Naive thymus-derived CD4-positive, alpha-beta T cell (primary cell): ENCODE data around the gene DMPK. TPM values are rescaled to one million over a fixed set of nuclear protein-coding genes. Genes with fewer than 3 reads are reported as not detected.
A peak's percentile ranks its signal among the peaks of the same experiment; 100 is the strongest.

ENCODE experiments used
- ATAC-seq: fragments of 150-1000 bp; cut with Tn5 transposase; 2 replicates; pipeline ENCODE4 v1.10.0; 2021; ENCODE audit warnings: mild to moderate bottlenecking, moderate library complexity
- CTCF ChIA-PET: fragments of 350-600 bp; sonication (Branson Sonifier 250); formaldehyde crosslinking; loops from one replicate; lab custom pipeline; 2021; ENCODE audit warnings: antibody characterized with exemption; lab: Charles Lee
- POLR2A ChIA-PET: fragments of 350-600 bp; sonication (Branson Sonifier 250); formaldehyde crosslinking; loops from one replicate; lab custom pipeline; 2021; ENCODE audit warnings: antibody characterized with exemption, inconsistent platforms; lab: Charles Lee
- DNase-seq, 9 donors: peaks; one replicate each; pipeline versions ENCODE4 v3.0.0 to v3.0.0-alpha.2; 2020 to 2022; ENCODE audit warnings: mixed read lengths in 1 of 9
- H3K27ac ChIP-seq: one replicate; pipeline ENCODE4 v1.7.0; 2013; ENCODE audit warnings: mild to moderate bottlenecking, low read depth, low read length, moderate library complexity
- H3K27me3 ChIP-seq, 2 donors: one replicate each; pipeline ENCODE4 v1.7.0; 2013; ENCODE audit warnings: low read length in 2 of 2, mild to moderate bottlenecking in 2 of 2, moderate library complexity in 2 of 2; ENCODE audit not compliant: control insufficient read depth in 2 of 2, insufficient read depth in 2 of 2
- H3K36me3 ChIP-seq, 3 experiments: 1 replicate in 2 of 3; 2 replicates in 1 of 3; pipeline ENCODE4 v1.7.0; 2013; ENCODE audit warnings: low read length in 3 of 3, mild to moderate bottlenecking in 3 of 3, moderate library complexity in 1 of 3; ENCODE audit not compliant: insufficient read depth in 3 of 3, control insufficient read depth in 2 of 3
- H3K4me1 ChIP-seq, 2 donors: one replicate each; pipeline ENCODE4 v1.7.0; 2013; ENCODE audit warnings: low read length in 2 of 2, mild to moderate bottlenecking in 2 of 2, moderate library complexity in 1 of 2; ENCODE audit not compliant: control insufficient read depth in 2 of 2, insufficient read depth in 2 of 2
- H3K4me3 ChIP-seq: 2 replicates; pipeline ENCODE4 v1.7.0; 2013; ENCODE audit warnings: mild to moderate bottlenecking, low read length
- H3K9me3 ChIP-seq, 3 experiments: 1 replicate in 2 of 3; 2 replicates in 1 of 3; pipeline ENCODE4 v1.7.0; 2013; ENCODE audit warnings: low read length in 3 of 3; ENCODE audit not compliant: control insufficient read depth in 2 of 3
- H3K27ac Mint-ChIP-seq, 9 donors: one replicate each; pipeline ENCODE4 v1.8.0; 2020 to 2022; ENCODE audit warnings: mixed read lengths in 9 of 9, mild to moderate bottlenecking in 8 of 9, moderate library complexity in 5 of 9, inconsistent platforms in 2 of 9
- H3K27me3 Mint-ChIP-seq, 5 donors: one replicate each; pipeline ENCODE4 v1.8.0; 2021 to 2022; ENCODE audit warnings: mixed read lengths in 5 of 5, mild to moderate bottlenecking in 1 of 5
- H3K36me3 Mint-ChIP-seq, 5 donors: one replicate each; pipeline ENCODE4 v1.8.0; 2020 to 2022; ENCODE audit warnings: mixed read lengths in 5 of 5, mild to moderate bottlenecking in 3 of 5, inconsistent platforms in 1 of 5
- H3K4me1 Mint-ChIP-seq, 7 donors: one replicate each; pipeline ENCODE4 v1.8.0; 2020 to 2022; ENCODE audit warnings: mixed read lengths in 7 of 7, mild to moderate bottlenecking in 3 of 7, inconsistent platforms in 1 of 7
- H3K4me3 Mint-ChIP-seq, 10 donors: one replicate each; pipeline ENCODE4 v1.8.0; 2020 to 2022; ENCODE audit warnings: mild to moderate bottlenecking in 10 of 10, mixed read lengths in 10 of 10, moderate library complexity in 6 of 10, inconsistent platforms in 2 of 10
- H3K9me3 Mint-ChIP-seq, 11 donors: one replicate each; pipeline ENCODE4 v1.8.0; 2020 to 2022; ENCODE audit warnings: mixed read lengths in 11 of 11, mild to moderate bottlenecking in 4 of 11, inconsistent platforms in 1 of 11, moderate library complexity in 1 of 11
- intact Hi-C, 2 donors: fragments of 100-400 bp; cut with micrococcal nuclease; formaldehyde crosslinking; loops; one replicate each; pipeline ENCODE4 v1.15.1; 2023
- polyA plus RNA-seq, 2 donors: library from polyadenylated mRNA; unstranded; fragments of 300-500 nt; fragmentation: Illumina TruSeq; gene quantifications; one replicate each; pipeline ENCODE4 v1.2.3, GENCODE V29; 2021
- total RNA-seq, 6 experiments: library from RNA in 5 of 6; stranded (reverse) in 5 of 6; gene quantifications; 1 replicate in 5 of 6; 2 replicates in 1 of 6; pipeline ENCODE4 v1.2.3 and lab custom pipeline; 2021 to 2026

DMPK gene
- total and polyA plus RNA-seq, 7 experiments from 2014 or later, result 0.20 to 33.9 (median 22.9) TPM

- Histone ChIP-seq H3K36me3 (peaks cover 0 to 15% (median 0%) of the 10 kb centered on the region in 3 experiments), H3K27me3 (peaks cover 0 to 4% of the 10 kb centered on the region in 2 donors), H3K4me1 (peaks cover 10 to 21% of the 10 kb centered on the region in 2 donors), H3K9me3 (no peaks in the 10 kb centered on the region), H3K4me3 (no peak overlapping the region), H3K27ac (no peak overlapping the region)
- DNase-seq (no peak), ATAC-seq (no peak)
- Mint-ChIP-seq H3K4me1 (peaks cover 11 to 26% (median 22%) of the 10 kb centered on the region in 7 donors), H3K4me3 (no peak overlapping the region), H3K27ac (no peak overlapping the region), H3K27me3 (peaks cover 9 to 28% (median 18%) of the 10 kb centered on the region in 5 donors), H3K36me3 (peaks cover 0 to 12% (median 10%) of the 10 kb centered on the region in 5 donors), H3K9me3 (no peaks in the 10 kb centered on the region)
- POLR2A ChIA-PET, result no interaction called here
- CTCF ChIA-PET, result interaction anchor here (3.4 kb wide), 1 partner anchor 22 kb away, joined by 28 read pairs; no protein-coding TSS in a partner anchor
- intact Hi-C loops, result loop anchor here in 1 of 2 donors (5.0 kb wide), 2 partner anchors 88 to 238 kb away; partner anchors contain the start of genes FOXA3 and SYMPK
These were observed 7.5 kb downstream of the DMPK start for GRCh38 chr19:45774765-45775164.

- H3K36me3 Mint-ChIP-seq, result peaks cover 0 to 8% (median 6%) of the 10 kb centered on the region in 5 donors
- DNase-seq (no peak), ATAC-seq (no peak)
- intact Hi-C loops, result loop anchor here in 1 of 2 donors (5.0 kb wide), 2 partner anchors 89 to 239 kb away; partner anchors contain the start of genes FOXA3 and SYMPK
- no peaks in the 10 kb centered on the region for H3K9me3 Mint-ChIP-seq
- no peaks in the 10 kb centered on the region for H3K27me3 ChIP-seq
- CTCF ChIA-PET, result interaction anchor here (1.0 to 3.4 kb wide), 2 partner anchors 24 to 44 kb away, joined by 4 to 28 read pairs; no protein-coding TSS in a partner anchor
- H3K4me1 Mint-ChIP-seq, result peaks cover 0 to 16% (median 10%) of the 10 kb centered on the region in 7 donors
- H3K36me3 ChIP-seq, result peaks cover 0 to 15% (median 0%) of the 10 kb centered on the region in 3 experiments
- H3K27ac Mint-ChIP-seq, result no peak overlapping the region
- H3K4me1 ChIP-seq, result peaks cover 6 to 13% of the 10 kb centered on the region in 2 donors
- H3K4me3 ChIP-seq, result no peak overlapping the region
- no peaks in the 10 kb centered on the region for H3K9me3 ChIP-seq
- POLR2A ChIA-PET, result interaction anchor here (0.6 to 1.9 kb wide), 4 partner anchors 9 to 90 kb away, joined by 3 to 8 read pairs (median 4); partner anchors contain the start of gene DMPK
- H3K4me3 Mint-ChIP-seq, result no peak overlapping the region
- H3K27me3 Mint-ChIP-seq, result peaks cover 0 to 18% (median 8%) of the 10 kb centered on the region in 5 donors
- H3K27ac ChIP-seq, result no peak overlapping the region
These were observed 8.9 kb downstream of the DMPK start for GRCh38 chr19:45773384-45773783.

GRCh38 chr19:45772912-45773311, 9.4 kb downstream of the DMPK start:
- Histone ChIP-seq H3K4me3 (no peak overlapping the region), H3K27me3 (no peaks in the 10 kb centered on the region), H3K36me3 (peaks cover 0 to 14% (median 0%) of the 10 kb centered on the region in 3 experiments), H3K9me3 (no peaks in the 10 kb centered on the region), H3K27ac (no peak overlapping the region), H3K4me1 (peaks cover 8 to 13% of the 10 kb centered on the region in 2 donors)
- Mint-ChIP-seq H3K4me1 (peaks cover 0 to 16% (median 8%) of the 10 kb centered on the region in 7 donors), H3K36me3 (peaks cover 0 to 8% (median 6%) of the 10 kb centered on the region in 5 donors), H3K4me3 (no peak overlapping the region), H3K27ac (no peak overlapping the region), H3K9me3 (no peaks in the 10 kb centered on the region), H3K27me3 (peaks cover 0 to 19% (median 7%) of the 10 kb centered on the region in 5 donors)
- no peak for ATAC-seq
- ChIA-PET CTCF (interaction anchor here (1.0 to 3.4 kb wide), 2 partner anchors 24 to 44 kb away, joined by 4 to 28 read pairs; no protein-coding TSS in a partner anchor), POLR2A (interaction anchor here (0.6 to 1.9 kb wide), 4 partner anchors 10 to 113 kb away, joined by 3 to 8 read pairs (median 4); partner anchors contain the start of gene DMPK)
- DNase-seq, result no peak
- intact Hi-C loops, result loop anchor here in 1 of 2 donors (5.0 kb wide), 2 partner anchors 89 to 239 kb away; partner anchors contain the start of genes FOXA3 and SYMPK

GRCh38 chr19:45772130-45772840, 10.0 kb downstream of the DMPK start:
- Histone ChIP-seq H3K4me1 (peaks cover 9 to 13% of the 10 kb centered on the region in 2 donors), H3K27ac (no peak overlapping the region), H3K27me3 (no peaks in the 10 kb centered on the region), H3K9me3 (no peaks in the 10 kb centered on the region), H3K4me3 (no peak overlapping the region), H3K36me3 (peaks cover 0 to 7% (median 0%) of the 10 kb centered on the region in 3 experiments)
- POLR2A ChIA-PET, result interaction anchor here (0.6 to 1.9 kb wide), 4 partner anchors 10 to 114 kb away, joined by 3 to 8 read pairs (median 4); partner anchors contain the start of gene DMPK
- Mint-ChIP-seq H3K27ac (peak overlapping the region in 3 of 9 donors; percentile 9 to 71 (median 14)), H3K36me3 (peaks cover 0 to 8% (median 6%) of the 10 kb centered on the region in 5 donors), H3K9me3 (no peaks in the 10 kb centered on the region), H3K27me3 (peaks cover 0 to 22% (median 7%) of the 10 kb centered on the region in 5 donors), H3K4me3 (peak overlapping the region in 5 of 10 donors; percentile 18 to 55 (median 23)), H3K4me1 (peaks cover 0 to 16% (median 8%) of the 10 kb centered on the region in 7 donors)
- intact Hi-C loops, result loop anchor here in 1 of 2 donors (5.0 kb wide), 2 partner anchors 90 to 240 kb away; partner anchors contain the start of genes FOXA3 and SYMPK
- DNase-seq (no peak), ATAC-seq (no peak)
- CTCF ChIA-PET, result interaction anchor here (1.0 to 3.4 kb wide), 2 partner anchors 25 to 45 kb away, joined by 4 to 28 read pairs; no protein-coding TSS in a partner anchor

DNA sequence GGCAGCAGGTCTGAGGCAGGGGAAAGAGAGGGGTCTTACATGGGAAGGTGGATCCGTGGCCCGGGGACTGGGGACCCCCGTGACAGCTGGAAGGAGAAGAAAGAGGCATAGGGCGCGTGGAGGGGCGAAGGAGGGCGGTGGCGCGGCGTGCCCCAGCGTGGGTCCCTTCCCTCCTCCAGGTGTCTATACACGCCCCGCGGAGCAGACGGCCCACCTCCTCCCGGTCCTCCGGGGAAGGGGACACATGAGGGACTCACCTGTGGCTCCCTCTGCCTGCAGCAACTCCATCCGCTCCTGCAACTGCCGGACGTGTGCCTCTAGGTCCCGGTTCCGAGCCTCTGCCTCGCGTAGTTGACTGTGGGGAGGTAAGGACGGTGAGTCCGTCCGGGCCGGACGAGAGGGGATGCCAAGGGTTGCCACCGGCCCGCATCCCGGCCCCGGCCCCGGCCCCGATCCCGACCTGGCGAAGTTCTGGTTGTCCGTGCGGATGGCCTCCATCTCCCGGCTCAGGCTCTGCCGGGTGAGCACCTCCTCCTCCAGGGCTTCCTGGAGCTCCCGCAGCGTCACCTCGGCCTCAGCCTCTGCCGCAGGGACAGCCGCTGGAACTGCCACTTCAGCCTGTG, 10.9 kb downstream of the DMPK start:
- peaks cover 9 to 13% of the 10 kb centered on the region in 2 donors for H3K4me1 ChIP-seq
- no peaks in the 10 kb centered on the region for H3K9me3 ChIP-seq
- Mint-ChIP-seq H3K9me3 (no peaks in the 10 kb centered on the region), H3K36me3 (peaks cover 0 to under 1% (median 0%) of the 10 kb centered on the region in 5 donors), H3K27me3 (peaks cover 0 to 22% (median 0%) of the 10 kb centered on the region in 5 donors), H3K4me1 (peaks cover 0 to 16% (median 8%) of the 10 kb centered on the region in 7 donors), H3K4me3 (peak overlapping the region in 9 of 10 donors; percentile 30 to 92 (median 52)), H3K27ac (peak overlapping the region in 2 of 9 donors; percentile 56 to 66)
- intact Hi-C loops, result loop anchor here in 1 of 2 donors (5.0 kb wide), 2 partner anchors 91 to 241 kb away; partner anchors contain the start of genes FOXA3 and SYMPK
- H3K4me3 ChIP-seq, result no peak overlapping the region
- no peak overlapping the region for H3K27ac ChIP-seq
- no peaks in the 10 kb centered on the region for H3K36me3 ChIP-seq
- DNase-seq (no peak), ATAC-seq (no peak)
- ChIA-PET POLR2A (interaction anchor here (2.8 kb wide), 1 partner anchor 54 kb away, joined by 10 read pairs; no protein-coding TSS in a partner anchor), CTCF (interaction anchor here (2.6 to 4.8 kb wide), 3 partner anchors 8 to 28 kb away, joined by 19 to 99 read pairs (median 28); no protein-coding TSS in a partner anchor)
- H3K27me3 ChIP-seq, result no peaks in the 10 kb centered on the region
